ENCODE data around the gene ALDOC.

ALDOC gene

GRCh38 chr17:28574526-28574925, 2.2 kb downstream of the ALDOC start:
- TF ChIP-seq SPI1 (IDR thresholded peaks at IDR 0.05; ENCODE audit: low read depth, low read length) (no peak), POLR2AphosphoS5 (IDR thresholded peaks at IDR 0.05; ENCODE audit: low read depth, low read length) (no peak), POU2F2 (IDR thresholded peaks at IDR 0.05; ENCODE audit: low read depth, low read length) (no peak), PAX5 (IDR thresholded peaks at IDR 0.05; ENCODE audit: insufficient read depth, low read length, severe bottlenecking) (no peak), POLR2A (IDR thresholded peaks at IDR 0.05; ENCODE audit: low read depth, low read length) (no peak), TAF1 (IDR thresholded peaks at IDR 0.05; ENCODE audit: low read depth, low read length) (no peak)
- no peak for FAIRE-seq

GRCh38 chr17:28573966-28574480, 2.7 kb downstream of the ALDOC start:
- FAIRE-seq (no peak), DNase-seq (ENCODE audit: insufficient read length, low spot score) (no peak)
- TF ChIP-seq POU2F2 (IDR thresholded peaks at IDR 0.05; ENCODE audit: low read depth, low read length) (no peak), SPI1 (IDR thresholded peaks at IDR 0.05; ENCODE audit: low read depth, low read length) (no peak)

More at GRCh38 chr17:28574526-28574925, 2.2 kb downstream of the ALDOC start:
- no peak for DNase-seq (ENCODE audit: insufficient read length, low spot score)

- TF ChIP-seq POLR2A (IDR thresholded peaks at IDR 0.05; ENCODE audit: low read depth, low read length): no peak
- DNase-seq (ENCODE audit: insufficient read length, low spot score) (no peak), FAIRE-seq (no peak)
Observed at GRCh38 chr17:28573521-28573920, 3.2 kb downstream of the ALDOC start.

- DNase-seq (ENCODE audit: insufficient read length, low spot score) (no peak), FAIRE-seq (no peak)
- TF ChIP-seq POU2F2 (IDR thresholded peaks at IDR 0.05; ENCODE audit: low read depth, low read length) (no peak), PAX5 (IDR thresholded peaks at IDR 0.05; ENCODE audit: insufficient read depth, low read length, severe bottlenecking) (no peak), SPI1 (IDR thresholded peaks at IDR 0.05; ENCODE audit: low read depth, low read length) (no peak), TAF1 (IDR thresholded peaks at IDR 0.05; ENCODE audit: low read depth, low read length) (no peak), POLR2AphosphoS5 (IDR thresholded peaks at IDR 0.05; ENCODE audit: low read depth, low read length) (no peak), POLR2A (IDR thresholded peaks at IDR 0.05; ENCODE audit: low read depth, low read length) (no peak)
Observed at GRCh38 chr17:28573040-28573380, 3.7 kb downstream of the ALDOC start.

- no peak for TF ChIP-seq SPI1 (IDR thresholded peaks at IDR 0.05; ENCODE audit: low read depth, low read length)
- TF ChIP-seq POLR2A (IDR thresholded peaks at IDR 0.05; ENCODE audit: low read depth, low read length): no peak
- TF ChIP-seq POLR2AphosphoS5 (IDR thresholded peaks at IDR 0.05; ENCODE audit: low read depth, low read length): no peak
- no peak for TF ChIP-seq TAF1 (IDR thresholded peaks at IDR 0.05; ENCODE audit: low read depth, low read length)
- TF ChIP-seq POU2F2 (IDR thresholded peaks at IDR 0.05; ENCODE audit: low read depth, low read length): no peak
- TF ChIP-seq PAX5 (IDR thresholded peaks at IDR 0.05; ENCODE audit: insufficient read depth, low read length, severe bottlenecking): no peak
- FAIRE-seq (no peak), DNase-seq (ENCODE audit: insufficient read length, low spot score) (no peak)
Observed at GRCh38 chr17:28572259-28573039, 4.2 kb downstream of the ALDOC start.

- TF ChIP-seq SPI1 (IDR thresholded peaks at IDR 0.05; ENCODE audit: low read depth, low read length): peak; percentile 35; the same call in 1 of the 2 replicates
- peak; percentile 67; the same call in 1 of the 2 replicates for TF ChIP-seq POLR2AphosphoS5 (IDR thresholded peaks at IDR 0.05; ENCODE audit: low read depth, low read length)
- 0 out of 2 replicates have a peak, but pooled peaks have one; percentile 42 for TF ChIP-seq POU2F2 (IDR thresholded peaks at IDR 0.05; ENCODE audit: low read depth, low read length)
- peak; percentile 90 for TF ChIP-seq TAF1 (IDR thresholded peaks at IDR 0.05; ENCODE audit: low read depth, low read length)
- no peak for TF ChIP-seq PAX5 (IDR thresholded peaks at IDR 0.05; ENCODE audit: insufficient read depth, low read length, severe bottlenecking)
- peak; percentile 70 for TF ChIP-seq POLR2A (IDR thresholded peaks at IDR 0.05; ENCODE audit: low read depth, low read length)
- FAIRE-seq (peak; percentile 93), DNase-seq (ENCODE audit: insufficient read length, low spot score) (peak; percentile 92)
Observed at GRCh38 chr17:28571361-28572122, 5.2 kb downstream of the ALDOC start, which contains the start of gene PIGS. PIGS (minus strand) TSS chr17:28571524; CDS start chr17:28571496, 28 bp downstream.

- DNase-seq (ENCODE audit: insufficient read length, low spot score) (peak; percentile 38), FAIRE-seq (peak; percentile 78)
- TF ChIP-seq POLR2A (IDR thresholded peaks at IDR 0.05; ENCODE audit: low read depth, low read length): 0 out of 2 replicates have a peak, but pooled peaks have one; percentile 1
- no peak for TF ChIP-seq POLR2AphosphoS5 (IDR thresholded peaks at IDR 0.05; ENCODE audit: low read depth, low read length)
- TF ChIP-seq PAX5 (IDR thresholded peaks at IDR 0.05; ENCODE audit: insufficient read depth, low read length, severe bottlenecking): no peak
- no peak for TF ChIP-seq TAF1 (IDR thresholded peaks at IDR 0.05; ENCODE audit: low read depth, low read length)
- TF ChIP-seq POU2F2 (IDR thresholded peaks at IDR 0.05; ENCODE audit: low read depth, low read length): no peak
- TF ChIP-seq SPI1 (IDR thresholded peaks at IDR 0.05; ENCODE audit: low read depth, low read length): no peak
Observed at GRCh38 chr17:28570716-28571360, 5.9 kb downstream of the ALDOC start.

- DNase-seq (ENCODE audit: insufficient read length, low spot score): no peak
- no peak for FAIRE-seq
- no peak for TF ChIP-seq TAF1 (IDR thresholded peaks at IDR 0.05; ENCODE audit: low read depth, low read length)
- no peak for TF ChIP-seq PAX5 (IDR thresholded peaks at IDR 0.05; ENCODE audit: insufficient read depth, low read length, severe bottlenecking)
- TF ChIP-seq POU2F2 (IDR thresholded peaks at IDR 0.05; ENCODE audit: low read depth, low read length): no peak
- TF ChIP-seq POLR2A (IDR thresholded peaks at IDR 0.05; ENCODE audit: low read depth, low read length): no peak
- TF ChIP-seq POLR2AphosphoS5 (IDR thresholded peaks at IDR 0.05; ENCODE audit: low read depth, low read length): no peak
- TF ChIP-seq SPI1 (IDR thresholded peaks at IDR 0.05; ENCODE audit: low read depth, low read length): no peak
Observed at GRCh38 chr17:28569446-28569845, 7.2 kb downstream of the ALDOC start.

- FAIRE-seq: no peak
- peak; percentile 43 for DNase-seq (ENCODE audit: insufficient read length, low spot score)
- TF ChIP-seq SPI1 (IDR thresholded peaks at IDR 0.05; ENCODE audit: low read depth, low read length) (peak; percentile 98), POLR2A (IDR thresholded peaks at IDR 0.05; ENCODE audit: low read depth, low read length) (no peak; the same call in 1 of the 2 replicates)
Observed at GRCh38 chr17:28567604-28568003, 9.1 kb downstream of the ALDOC start.
